ENCODE measurements around the gene MED31. TPM values are rescaled to one million over a fixed set of nuclear protein-coding genes. Genes with fewer than 3 reads are reported as not detected.
"Not testable (repeated sequence)": the region's sequence is repeated elsewhere in the genome, so short reads cannot be mapped to it uniquely, and the experiment has no call there.

The MED31 gene
- total RNA-seq, 1 experiment from 2014 or later = 48.5 TPM

DNA sequence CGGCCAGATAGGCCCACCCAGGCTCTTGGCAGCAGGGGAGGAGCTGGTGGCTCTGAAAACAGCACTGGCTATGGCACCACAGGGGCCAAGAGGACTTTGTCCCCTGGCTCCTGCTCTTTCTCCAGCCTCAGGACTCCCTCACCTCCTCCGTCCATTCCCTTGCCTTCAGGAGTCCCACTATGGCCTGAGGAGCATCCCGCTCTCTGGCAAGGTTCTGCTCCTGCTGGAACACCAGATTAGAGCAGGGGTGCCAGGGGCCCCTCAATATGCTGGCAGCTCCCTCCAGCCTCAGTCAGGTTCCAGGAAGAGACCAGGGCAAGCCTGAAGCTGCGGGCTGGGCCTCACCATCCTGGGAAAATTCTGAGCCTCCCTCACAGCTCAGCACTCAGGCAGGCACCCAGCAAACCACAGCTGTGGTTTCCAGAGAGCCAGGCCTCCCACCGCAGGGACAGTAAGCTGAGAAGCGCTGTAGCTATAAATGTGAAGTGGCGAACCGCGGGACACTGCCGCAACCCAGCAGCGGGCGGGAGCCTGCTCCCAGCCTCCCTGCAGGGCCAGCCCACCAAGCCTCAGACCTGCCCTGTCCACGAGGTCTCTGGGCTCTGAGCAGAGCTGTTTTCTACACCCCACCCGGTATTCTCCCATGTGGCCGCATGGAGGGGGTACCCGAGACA lies 25.9 kb upstream of the MED31 start:
- peak; percentile 64 for DNase-seq (ENCODE audit: low read depth)

DNA sequence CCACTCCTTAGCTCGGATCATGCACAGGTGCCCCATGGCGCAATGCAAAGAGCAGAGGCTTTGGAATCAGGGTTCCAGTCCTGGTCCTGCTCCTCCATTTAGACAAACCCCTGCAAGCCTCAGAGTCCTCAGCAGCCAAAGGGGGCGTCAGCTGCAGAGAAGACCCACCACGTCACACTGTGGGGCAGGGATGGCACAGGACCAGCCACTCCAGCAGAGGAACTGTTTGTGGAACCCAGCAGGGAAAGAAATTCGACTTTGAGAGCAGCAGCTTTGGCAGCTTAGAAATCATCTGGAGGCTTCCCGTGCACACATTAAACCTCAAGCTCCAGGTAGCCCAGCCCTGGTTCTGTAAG lies 25.4 kb upstream of the MED31 start:
- no peak for DNase-seq (ENCODE audit: low read depth)

DNA sequence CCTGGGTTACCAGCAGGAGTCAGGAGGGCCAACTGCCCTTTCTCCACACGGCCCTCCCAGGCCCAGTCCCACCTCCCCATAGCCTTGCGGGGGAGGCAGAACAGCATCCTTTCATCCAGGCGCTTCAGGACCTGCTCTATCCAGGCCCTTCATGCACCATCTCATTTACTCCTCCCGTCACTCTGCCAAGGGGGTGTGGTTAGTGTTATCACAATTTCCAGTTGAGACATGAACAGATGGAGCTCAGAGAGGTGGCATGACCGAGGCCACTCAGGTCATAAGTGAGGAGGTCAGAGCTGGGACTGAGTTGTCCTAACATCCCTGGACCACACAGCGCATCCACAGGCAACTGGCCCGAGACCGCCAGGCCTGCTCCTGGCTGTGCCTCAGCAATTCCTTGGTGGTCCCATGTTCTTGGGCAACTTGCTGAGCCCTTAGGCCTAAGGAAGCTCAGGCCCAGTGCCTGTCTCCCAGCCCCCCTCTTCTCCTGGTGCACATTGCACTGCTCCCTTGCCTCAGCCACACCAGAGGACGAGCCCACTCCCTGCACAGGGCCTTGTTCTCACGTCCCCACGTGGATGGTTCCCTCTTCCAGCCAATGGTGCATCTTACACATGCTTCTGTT lies 23.9 kb upstream of the MED31 start:
- DNase-seq (ENCODE audit: low read depth) = no peak

DNA sequence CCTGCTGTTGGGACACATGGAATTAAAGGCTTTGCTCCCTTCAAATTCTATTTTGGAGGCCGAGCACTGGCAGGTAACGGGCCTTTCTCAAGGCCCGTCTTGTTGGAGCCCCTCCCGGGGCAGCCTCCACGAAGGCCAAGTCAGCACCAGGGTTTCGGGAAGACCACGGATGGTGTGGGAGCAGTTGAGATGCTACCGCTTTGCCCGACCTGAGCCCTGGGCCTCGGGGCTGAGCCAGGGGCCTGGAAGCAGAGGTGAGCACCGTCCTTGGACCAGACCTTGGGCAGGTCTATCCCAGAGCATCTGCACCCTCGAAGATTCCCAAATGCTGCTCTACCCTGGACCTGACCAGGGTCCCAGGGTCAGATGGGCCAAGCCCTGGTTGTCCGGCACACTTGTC lies 23.2 kb upstream of the MED31 start:
- no peak for DNase-seq (ENCODE audit: low read depth)

DNA sequence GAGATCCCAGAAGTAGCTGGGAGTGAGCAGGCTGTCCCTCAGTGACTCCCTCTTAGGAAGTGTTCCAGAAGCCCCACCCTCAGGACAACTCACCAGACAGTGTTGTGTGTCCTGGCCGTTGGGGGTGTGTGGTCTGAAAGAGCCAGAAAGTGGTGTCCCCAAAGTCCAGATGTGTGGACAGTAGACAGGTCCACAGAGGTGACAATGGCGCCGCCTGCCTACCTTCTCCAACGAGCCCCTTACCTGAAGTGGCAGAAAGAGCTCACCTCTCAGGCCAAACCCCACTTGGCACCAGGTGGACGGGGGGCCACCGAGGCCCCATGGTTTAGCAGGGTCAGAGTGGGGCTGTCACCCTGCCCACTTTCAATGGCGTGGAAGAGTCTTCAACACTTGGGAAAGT lies 20.0 kb upstream of the MED31 start:
- DNase-seq (ENCODE audit: low read depth) = no peak

DNA sequence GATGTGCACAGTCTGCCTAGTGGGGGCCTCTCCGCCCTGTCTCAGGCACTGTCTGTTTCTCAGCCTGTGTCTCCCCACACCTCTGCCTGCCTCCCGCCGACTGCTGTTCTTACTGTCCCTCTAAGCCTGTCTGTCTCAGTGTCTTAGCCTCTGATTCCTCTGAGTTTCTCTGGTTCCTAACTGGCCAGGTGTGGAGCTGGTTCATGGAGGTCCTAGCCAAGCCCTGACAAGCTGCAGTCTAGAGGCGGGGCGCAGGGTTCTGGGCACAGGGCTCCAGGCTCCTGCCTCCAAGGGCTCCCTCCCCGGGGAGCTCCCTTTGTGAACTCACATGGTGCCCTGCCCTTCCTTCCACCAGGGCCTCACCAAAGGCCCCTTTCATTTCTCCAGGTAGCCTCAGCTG lies 19.6 kb upstream of the MED31 start:
- no peak for DNase-seq (ENCODE audit: low read depth)

DNA sequence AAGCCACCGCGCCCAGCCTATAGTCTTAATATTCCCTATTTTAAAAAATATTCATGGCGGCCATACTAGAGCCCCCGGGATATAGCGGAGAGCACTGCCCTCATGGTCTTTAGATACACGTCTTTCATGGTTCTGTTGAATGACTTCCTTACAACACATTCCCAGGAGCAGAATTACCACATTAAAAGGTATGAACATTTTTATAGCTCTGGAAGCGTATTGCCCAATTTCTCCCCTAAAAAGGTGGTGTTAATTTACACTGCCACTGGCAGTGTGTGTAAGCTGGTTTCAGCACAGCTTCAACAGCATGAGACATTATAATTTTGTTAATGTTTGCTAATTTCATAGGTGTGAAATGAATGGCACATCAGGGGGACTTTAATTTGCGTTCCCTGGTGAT lies 19.2 kb upstream of the MED31 start:
- no peak for DNase-seq (ENCODE audit: low read depth)

DNA sequence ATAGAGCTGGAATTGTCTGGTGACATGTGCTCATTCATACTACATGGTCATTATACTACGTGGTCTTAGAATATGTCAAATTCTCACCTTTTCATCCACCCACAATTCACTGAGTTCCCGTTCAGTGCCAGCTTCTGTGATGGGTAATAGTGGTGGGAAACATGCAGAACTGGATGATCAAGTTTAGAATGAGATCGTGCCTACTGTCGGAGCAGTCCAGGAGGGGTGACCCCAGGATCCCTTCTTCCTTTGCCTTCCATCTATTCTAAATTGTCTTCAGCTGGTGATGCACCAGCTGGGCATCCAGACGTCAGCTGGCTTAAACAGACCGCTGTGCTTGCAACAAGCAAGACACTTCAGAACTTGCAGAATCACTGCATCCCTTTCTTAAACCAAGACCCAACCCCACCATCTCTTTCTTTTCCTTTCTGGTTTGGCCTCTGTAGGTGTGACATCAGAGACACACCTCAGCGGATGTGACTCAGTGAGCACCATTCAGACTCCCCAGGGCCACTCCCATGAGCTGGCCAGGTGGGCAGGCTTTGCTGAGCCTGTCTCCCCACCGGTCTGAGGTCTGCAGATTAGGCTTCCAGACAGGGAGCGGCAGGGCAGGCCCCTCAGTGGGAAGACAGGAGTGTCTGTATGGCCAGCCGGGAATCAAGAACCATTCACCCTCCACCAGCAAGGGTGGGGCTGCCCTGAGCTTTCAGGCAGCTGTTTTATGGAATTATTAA lies 18.2 kb upstream of the MED31 start:
- DNase-seq (ENCODE audit: low read depth) = peak; percentile 57

DNA sequence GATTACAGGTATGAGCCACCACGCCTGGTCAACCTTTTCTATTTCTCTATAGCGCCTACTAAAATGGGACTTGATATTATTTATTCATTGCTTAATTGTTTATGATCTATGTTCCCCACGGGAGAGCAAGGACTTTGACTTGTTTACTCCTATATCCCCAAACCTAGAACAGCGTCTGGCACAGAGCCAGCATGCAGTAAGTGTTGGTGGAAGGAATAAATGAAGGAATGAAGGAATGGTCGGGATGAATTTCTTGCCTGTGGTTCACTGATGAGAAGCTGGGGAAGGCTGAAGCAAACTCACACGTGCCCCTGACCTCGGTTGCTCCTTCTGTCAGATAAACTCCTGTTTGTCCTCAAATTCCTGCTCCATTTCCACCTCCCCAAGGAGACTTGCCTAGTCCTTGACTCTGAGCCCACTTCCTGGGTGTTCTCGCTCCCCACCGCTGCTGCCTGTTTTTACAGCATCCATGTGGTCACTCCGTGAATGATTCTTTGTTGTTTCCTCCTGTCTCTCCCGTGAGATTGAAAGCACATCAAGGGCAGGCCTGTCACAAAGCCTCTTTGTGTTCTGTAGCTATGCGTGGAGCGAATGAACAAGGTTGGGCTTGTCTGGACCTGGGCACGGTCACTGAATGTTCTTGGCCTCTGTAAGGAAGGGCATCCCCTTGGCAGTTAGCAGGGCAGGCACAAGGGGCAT lies 17.5 kb upstream of the MED31 start:
- no peak for DNase-seq (ENCODE audit: low read depth)

DNA sequence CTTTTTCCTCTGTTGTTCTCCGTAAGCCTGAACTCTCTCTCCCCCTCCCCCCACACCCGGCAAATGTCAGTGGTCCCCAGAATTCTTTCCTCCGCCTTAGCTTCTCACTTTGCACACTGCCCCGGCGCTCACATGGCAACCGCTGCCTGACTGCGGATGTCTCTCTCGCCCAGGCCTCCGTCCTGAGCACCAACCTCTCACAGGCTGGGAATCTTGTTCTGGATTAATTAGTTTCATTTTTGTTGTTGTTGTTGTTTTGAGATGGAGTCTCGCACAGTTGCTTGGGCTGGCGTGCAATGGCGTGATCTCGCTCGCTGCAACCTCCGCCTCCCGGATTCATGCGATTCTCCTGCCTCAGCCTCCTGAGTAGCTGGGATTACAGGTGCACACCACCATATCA lies 16.8 kb upstream of the MED31 start:
- no peak for DNase-seq (ENCODE audit: low read depth)

DNA sequence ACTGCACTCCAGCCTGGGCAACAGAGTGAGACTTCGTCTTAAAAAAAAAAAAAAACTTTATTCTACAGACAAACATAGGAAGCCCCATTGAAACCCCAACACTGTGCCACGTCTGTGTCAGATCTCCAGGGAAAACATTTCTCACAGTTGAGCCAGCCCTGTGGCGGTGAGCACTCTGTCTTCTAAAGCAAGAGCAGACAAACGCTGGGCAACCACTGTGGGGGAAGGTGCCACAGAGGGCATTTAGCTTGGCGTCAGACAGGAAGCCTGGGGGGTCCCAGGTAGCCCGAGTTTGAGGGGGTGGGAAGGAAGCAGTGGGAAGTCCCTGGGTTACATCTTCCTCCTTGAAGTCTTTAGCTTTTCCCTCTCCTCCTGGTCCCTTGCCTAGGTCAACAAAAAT lies 16.1 kb upstream of the MED31 start:
- DNase-seq (ENCODE audit: low read depth) = no peak

DNA sequence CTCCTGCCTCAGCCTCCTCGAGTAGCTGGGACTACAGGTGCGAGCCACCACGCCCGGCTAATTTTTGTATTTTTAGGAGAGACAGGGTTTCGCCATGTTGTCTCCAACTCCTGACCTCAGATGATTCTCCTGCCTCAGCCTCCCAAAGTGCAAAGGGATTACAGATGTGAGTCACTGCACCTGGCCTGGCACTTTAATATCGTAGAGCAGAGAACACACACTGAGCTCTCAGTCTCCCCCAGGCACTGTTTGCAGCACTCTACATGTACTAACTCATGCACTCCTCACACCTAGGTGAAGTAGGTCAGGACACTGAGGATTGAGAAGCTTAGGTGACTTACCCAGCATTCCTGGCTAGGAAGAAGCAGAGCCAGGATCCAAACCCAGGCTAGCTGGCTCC lies 15.2 kb upstream of the MED31 start:
- DNase-seq (ENCODE audit: low read depth) = no peak

DNA sequence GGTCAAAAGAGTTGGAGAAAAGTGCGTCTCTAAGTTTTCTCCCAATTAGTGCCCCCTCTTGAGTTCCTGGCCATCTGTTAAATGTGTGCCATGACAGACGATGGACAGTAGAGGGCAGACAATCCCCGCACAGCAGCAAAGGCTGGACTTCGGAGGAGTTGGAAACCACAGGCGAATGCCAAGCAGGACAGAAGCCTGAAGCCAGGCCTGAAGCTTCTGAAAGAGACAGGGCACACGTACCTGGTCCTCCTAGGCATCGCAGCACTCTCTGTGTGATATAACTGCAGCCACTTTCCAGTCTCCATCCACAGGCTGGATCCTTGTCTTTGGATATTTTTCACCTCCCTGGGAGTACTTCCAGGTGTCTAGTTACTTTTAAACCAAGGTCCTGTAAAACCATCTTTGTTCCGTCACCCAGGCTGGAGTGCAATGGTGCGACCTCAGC lies 14.7 kb upstream of the MED31 start:
- DNase-seq (ENCODE audit: low read depth) = peak; percentile 65

DNA sequence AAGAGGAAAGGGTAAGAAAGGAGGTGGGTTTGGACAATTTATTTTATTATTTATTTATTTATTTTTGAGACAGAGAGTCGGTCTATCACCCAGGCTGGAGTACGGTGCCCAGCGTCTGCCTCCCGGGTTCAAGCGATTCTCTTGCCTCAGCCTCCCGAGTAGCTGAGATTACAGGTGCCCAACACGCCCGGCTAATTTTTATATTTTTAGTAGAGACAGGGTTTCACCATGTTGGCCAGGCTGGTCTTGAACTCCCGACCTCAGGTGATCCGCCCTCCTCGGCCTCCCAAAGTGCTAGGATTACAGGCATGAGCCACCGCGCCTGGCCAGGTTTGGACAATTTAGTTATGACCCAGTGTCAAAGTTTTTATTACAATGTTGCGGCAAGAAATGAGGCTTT lies 11.8 kb upstream of the MED31 start:
- not testable (repeated sequence) for DNase-seq (ENCODE audit: low read depth)

DNA sequence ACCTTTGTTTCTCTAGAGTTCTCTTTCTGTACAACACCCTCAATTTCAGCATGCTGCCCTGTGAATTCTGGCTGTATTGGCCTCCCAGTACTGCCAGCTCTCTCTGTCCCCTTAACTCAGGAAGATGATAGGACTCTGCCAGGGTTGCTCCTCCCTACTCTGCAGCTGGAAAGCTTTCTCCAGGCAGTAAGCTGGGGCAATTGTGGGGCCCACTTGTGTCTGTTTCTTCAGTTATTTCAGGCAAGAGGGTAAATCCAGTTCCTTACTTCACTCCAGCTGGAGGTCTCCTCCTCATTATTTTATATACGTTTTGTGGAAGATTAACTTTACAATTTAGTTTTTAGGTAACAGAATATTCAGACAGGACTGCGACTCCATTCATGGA lies 10.1 kb upstream of the MED31 start:
- DNase-seq (ENCODE audit: low read depth) = no peak

DNA sequence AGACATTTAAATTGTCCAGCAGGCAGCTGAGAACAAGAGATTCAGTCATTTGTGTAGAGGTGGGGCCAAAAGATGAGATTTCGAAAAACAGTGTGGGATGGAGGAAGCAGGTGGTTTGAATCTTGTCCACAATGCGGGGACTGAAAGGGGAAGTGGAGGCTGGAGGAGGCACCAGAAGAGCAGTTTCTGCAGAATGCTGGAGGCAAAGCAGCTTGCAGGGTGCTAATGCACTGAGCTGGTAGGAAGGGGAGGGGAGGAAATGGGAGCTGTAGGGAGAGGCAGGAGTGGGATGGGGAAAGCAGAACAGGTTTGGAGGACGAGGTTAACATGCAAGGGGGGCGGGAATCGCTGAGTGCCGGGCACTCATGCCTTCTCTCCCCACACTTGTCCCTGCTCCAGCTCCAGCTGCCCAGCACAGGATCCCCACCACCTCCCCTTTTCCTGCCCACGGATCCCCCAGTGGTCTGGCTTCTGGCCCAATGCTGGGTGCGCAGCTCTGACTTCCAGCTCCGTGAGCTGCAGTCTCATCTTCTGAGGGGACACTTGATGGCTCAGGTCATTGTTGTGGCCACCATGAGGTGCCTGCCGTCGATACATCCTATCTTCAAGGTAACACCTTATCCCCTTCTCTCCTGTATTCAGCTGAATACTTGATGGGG lies 9.5 kb upstream of the MED31 start:
- no peak for DNase-seq (ENCODE audit: low read depth)

DNA sequence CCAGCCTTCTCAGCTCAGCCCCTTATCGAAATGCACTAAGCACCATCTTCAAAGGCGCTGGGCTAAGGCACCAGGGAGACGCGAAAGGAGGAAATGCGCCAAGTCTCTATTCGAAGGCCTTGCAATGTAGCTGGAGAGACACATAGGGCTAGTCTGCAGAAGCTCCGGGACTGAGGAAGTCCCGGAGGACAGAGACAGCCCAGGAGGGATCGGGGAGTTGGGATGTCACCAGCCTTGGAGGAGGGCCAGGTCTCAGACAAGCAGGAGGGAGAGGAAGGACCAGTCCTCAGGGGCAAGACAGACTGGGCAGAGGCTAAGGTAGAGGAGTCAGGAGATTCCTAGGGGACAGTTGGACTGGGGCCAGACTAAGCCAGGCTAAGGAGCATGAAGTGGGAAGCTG lies 8.7 kb upstream of the MED31 start:
- no peak for DNase-seq (ENCODE audit: low read depth)

DNA sequence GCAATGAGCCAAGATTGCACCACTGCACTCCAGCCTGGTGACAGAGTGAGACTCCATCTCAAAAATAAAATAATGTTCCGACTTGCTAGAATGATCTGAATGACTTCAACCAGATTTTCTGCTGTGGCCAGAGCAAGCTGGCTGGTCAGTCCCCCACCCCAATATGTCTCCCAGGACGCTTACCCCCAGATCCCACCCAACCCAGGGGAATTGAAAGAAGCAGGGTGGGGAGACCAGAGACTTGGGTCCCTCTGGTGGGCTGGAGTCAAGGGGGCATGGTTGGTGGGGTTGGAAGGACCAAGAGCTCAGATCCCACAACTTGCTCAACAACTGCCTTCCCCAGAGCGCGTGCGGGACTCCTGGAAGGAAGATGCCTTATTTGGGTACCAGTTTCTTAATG lies 7.0 kb upstream of the MED31 start:
- DNase-seq (ENCODE audit: low read depth) = not testable (repeated sequence)

DNA sequence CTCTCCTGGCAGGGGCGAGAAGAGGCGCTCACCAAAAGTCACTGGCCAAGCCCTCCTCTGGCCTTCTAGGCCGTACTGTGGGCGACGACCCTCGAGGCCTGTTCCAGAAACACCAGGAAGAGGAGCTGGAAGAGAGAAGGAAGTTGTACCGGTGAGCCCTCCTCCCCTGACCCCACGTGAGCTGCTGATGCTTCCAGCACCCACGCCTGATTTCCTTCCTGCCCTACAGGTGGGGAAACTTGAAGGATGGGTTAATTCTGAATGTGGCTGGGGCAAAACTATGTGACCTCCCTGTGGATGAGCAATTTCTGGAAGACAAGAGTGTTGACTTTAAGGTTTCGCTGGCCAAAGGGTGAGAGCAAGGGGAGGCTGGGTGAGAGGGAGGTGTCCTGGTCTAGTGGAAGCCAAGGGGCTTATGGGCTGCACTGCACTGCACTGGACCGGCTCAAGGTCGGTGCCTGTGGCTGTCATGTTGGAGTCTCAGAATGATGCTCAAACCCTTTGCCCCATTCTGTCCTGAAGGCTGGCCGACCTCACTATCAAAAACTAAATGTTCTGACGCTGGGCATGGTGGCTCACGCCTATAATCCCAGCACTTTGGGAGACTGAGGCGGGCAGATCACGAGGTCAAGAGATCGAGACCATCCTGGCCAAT lies 6.4 kb upstream of the MED31 start:
- DNase-seq (ENCODE audit: low read depth) = no peak

DNA sequence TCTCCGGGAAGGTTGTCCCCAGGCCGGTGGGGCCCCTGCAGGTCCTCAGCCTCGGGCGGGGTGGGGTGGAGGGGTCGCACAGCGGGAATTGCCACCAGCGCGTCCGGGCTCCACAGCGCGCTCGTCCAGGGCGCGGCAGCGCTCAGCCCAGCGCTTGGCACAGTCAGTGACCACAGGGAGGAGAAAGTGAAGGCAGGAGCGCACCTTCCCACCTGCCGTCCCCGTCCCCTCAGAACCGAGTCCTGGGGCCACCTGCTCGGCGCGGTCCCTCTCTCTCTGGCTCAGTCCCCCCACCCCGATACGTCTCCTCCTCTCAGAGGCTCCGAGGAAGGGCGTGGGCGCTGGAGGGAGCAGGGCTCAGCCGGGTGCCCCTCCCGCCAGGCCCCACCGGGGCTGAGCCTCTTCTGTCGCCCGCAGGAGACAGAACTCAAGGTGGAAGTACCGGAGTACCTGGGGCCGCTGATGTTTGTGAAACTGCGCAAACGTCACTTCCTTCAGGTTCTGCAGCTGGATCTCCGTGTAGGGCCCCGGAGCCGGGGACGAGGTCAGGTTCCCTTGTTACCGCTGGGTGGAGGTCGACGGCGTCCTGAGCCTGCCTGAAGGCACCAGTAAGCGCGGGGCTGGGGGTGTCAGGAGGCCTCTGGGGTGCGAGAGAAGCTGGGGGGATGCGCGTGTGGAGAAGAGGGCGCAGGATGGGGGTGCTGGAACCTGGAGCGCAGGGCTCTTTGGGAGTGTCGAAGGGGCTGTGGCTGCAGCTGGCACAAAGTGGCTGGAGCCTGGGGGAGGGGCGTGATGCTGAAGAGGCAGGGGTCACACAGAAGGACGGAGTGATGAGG lies 5.6 kb upstream of the MED31 start:
- DNase-seq (ENCODE audit: low read depth) = not testable (repeated sequence)
